Duodenal mucosa (tissue), 2 donors: ENCODE results near the gene ETS2.

Experiments
- H3K27ac ChIP-seq: one replicate; pipeline ENCODE4 v1.7.0; 2013; ENCODE audit warnings: low read depth, low read length
- H3K27me3 ChIP-seq, 2 donors: one replicate each; pipeline ENCODE4 v1.7.0; 2013; ENCODE audit warnings: low read length in 2 of 2, control low read depth in 1 of 2; ENCODE audit not compliant: insufficient read depth in 2 of 2, control insufficient read depth in 1 of 2
- H3K36me3 ChIP-seq, 2 donors: one replicate each; pipeline ENCODE4 v1.7.0; 2013; ENCODE audit warnings: low read length in 2 of 2, control low read depth in 1 of 2; ENCODE audit not compliant: insufficient read depth in 2 of 2, control insufficient read depth in 1 of 2
- H3K4me1 ChIP-seq, 2 donors: one replicate each; pipeline ENCODE4 v1.7.0; 2013; ENCODE audit warnings: low read length in 2 of 2, control low read depth in 1 of 2; ENCODE audit not compliant: insufficient read depth in 2 of 2, control insufficient read depth in 1 of 2
- H3K4me3 ChIP-seq, 2 donors: one replicate each; pipeline ENCODE4 v1.7.0; 2013; ENCODE audit warnings: low read length in 2 of 2, low read depth in 1 of 2
- H3K9ac ChIP-seq, 2 donors: one replicate each; pipeline ENCODE4 v1.7.0; 2013; ENCODE audit warnings: low read length in 2 of 2, low read depth in 1 of 2
- H3K9me3 ChIP-seq, 2 donors: one replicate each; pipeline ENCODE4 v1.7.0; 2013; ENCODE audit warnings: low read length in 2 of 2, control low read depth in 1 of 2; ENCODE audit not compliant: control insufficient read depth in 1 of 2

ETS2 gene

GRCh38 chr21:38857152-38857825 is 51.6 kb downstream of the ETS2 start:
- H3K9ac ChIP-seq = no peak overlapping the region

GRCh38 chr21:38858026-38858811 is 52.5 kb downstream of the ETS2 start:
- H3K4me1 ChIP-seq = no peaks in the 10 kb centered on the region
- no peaks in the 10 kb centered on the region for H3K27me3 ChIP-seq
- H3K9ac ChIP-seq = no peak overlapping the region
- H3K4me3 ChIP-seq = no peak overlapping the region
- H3K9me3 ChIP-seq = no peaks in the 10 kb centered on the region
- no peak overlapping the region for H3K27ac ChIP-seq
- H3K36me3 ChIP-seq = no peaks in the 10 kb centered on the region

More at GRCh38 chr21:38857152-38857825, 51.6 kb downstream of the ETS2 start:
- no peak overlapping the region for H3K4me3 ChIP-seq
- H3K27me3 ChIP-seq = no peaks in the 10 kb centered on the region
- no peaks in the 10 kb centered on the region for H3K36me3 ChIP-seq
- no peak overlapping the region for H3K27ac ChIP-seq
- no peaks in the 10 kb centered on the region for H3K9me3 ChIP-seq
- H3K4me1 ChIP-seq = no peaks in the 10 kb centered on the region

GRCh38 chr21:38858812-38859205 is 53.1 kb downstream of the ETS2 start:
- Histone ChIP-seq H3K27me3 (no peaks in the 10 kb centered on the region), H3K36me3 (no peaks in the 10 kb centered on the region), H3K9me3 (no peaks in the 10 kb centered on the region), H3K9ac (no peak overlapping the region), H3K4me3 (no peak overlapping the region), H3K4me1 (no peaks in the 10 kb centered on the region), H3K27ac (no peak overlapping the region)

- no peak overlapping the region for H3K9ac ChIP-seq
- no peak overlapping the region for H3K27ac ChIP-seq
- H3K9me3 ChIP-seq = no peaks in the 10 kb centered on the region
- H3K27me3 ChIP-seq = no peaks in the 10 kb centered on the region
- no peaks in the 10 kb centered on the region for H3K36me3 ChIP-seq
- no peak overlapping the region for H3K4me3 ChIP-seq
- no peaks in the 10 kb centered on the region for H3K4me1 ChIP-seq
Observed at GRCh38 chr21:38859852-38860251, 54.1 kb downstream of the ETS2 start.

- no peak overlapping the region for H3K4me3 ChIP-seq
- no peak overlapping the region for H3K9ac ChIP-seq
- no peak overlapping the region for H3K27ac ChIP-seq
- H3K27me3 ChIP-seq = no peaks in the 10 kb centered on the region
- H3K9me3 ChIP-seq = no peaks in the 10 kb centered on the region
- H3K4me1 ChIP-seq = no peaks in the 10 kb centered on the region
- no peaks in the 10 kb centered on the region for H3K36me3 ChIP-seq
Observed at GRCh38 chr21:38861056-38861455, 55.3 kb downstream of the ETS2 start.

- Histone ChIP-seq H3K4me3 (no peak overlapping the region), H3K36me3 (no peaks in the 10 kb centered on the region), H3K4me1 (no peaks in the 10 kb centered on the region), H3K9ac (no peak overlapping the region), H3K27me3 (no peaks in the 10 kb centered on the region), H3K9me3 (no peaks in the 10 kb centered on the region), H3K27ac (no peak overlapping the region)
Observed at GRCh38 chr21:38861989-38862683, 56.4 kb downstream of the ETS2 start.

GRCh38 chr21:38863291-38863690 is 57.6 kb downstream of the ETS2 start:
- Histone ChIP-seq H3K9ac (no peak overlapping the region), H3K9me3 (no peaks in the 10 kb centered on the region), H3K27me3 (no peaks in the 10 kb centered on the region), H3K4me3 (no peak overlapping the region), H3K27ac (no peak overlapping the region), H3K36me3 (no peaks in the 10 kb centered on the region), H3K4me1 (no peaks in the 10 kb centered on the region)

- no peak overlapping the region for H3K9ac ChIP-seq
- no peaks in the 10 kb centered on the region for H3K9me3 ChIP-seq
- H3K36me3 ChIP-seq = no peaks in the 10 kb centered on the region
- H3K27me3 ChIP-seq = no peaks in the 10 kb centered on the region
- no peak overlapping the region for H3K27ac ChIP-seq
- no peak overlapping the region for H3K4me3 ChIP-seq
- no peaks in the 10 kb centered on the region for H3K4me1 ChIP-seq
Observed at GRCh38 chr21:38863843-38864363, 58.2 kb downstream of the ETS2 start.

GRCh38 chr21:38864964-38865363 is 59.2 kb downstream of the ETS2 start:
- Histone ChIP-seq H3K27me3 (no peaks in the 10 kb centered on the region), H3K27ac (no peak overlapping the region), H3K4me3 (no peak overlapping the region), H3K9me3 (no peaks in the 10 kb centered on the region), H3K9ac (no peak overlapping the region), H3K4me1 (no peaks in the 10 kb centered on the region), H3K36me3 (no peaks in the 10 kb centered on the region)

GRCh38 chr21:38869196-38869595 is 63.5 kb downstream of the ETS2 start:
- Histone ChIP-seq H3K36me3 (no peaks in the 10 kb centered on the region), H3K9ac (no peak overlapping the region), H3K9me3 (no peaks in the 10 kb centered on the region), H3K4me1 (no peaks in the 10 kb centered on the region), H3K4me3 (no peak overlapping the region), H3K27ac (no peak overlapping the region), H3K27me3 (no peaks in the 10 kb centered on the region)
